Activated CD4-positive, alpha-beta T cell treated with anti-CD3 and anti-CD28 coated beads, Interleukin-2, Interleukin-4, amounts not matched to agents 100 ng/mL and 50 ng/mL, durations not matched to agents 16 hours and 8 hours (primary cell): ENCODE measurements around the gene PTCHD1.
A peak's percentile ranks its signal among the peaks of the same experiment; 100 is the strongest.

Experiments
- DNase-seq: peaks from one replicate; pipeline ENCODE4 v3.0.0-alpha.2; 2020; ENCODE audit warnings: low spot score

PTCHD1 gene

DNA sequence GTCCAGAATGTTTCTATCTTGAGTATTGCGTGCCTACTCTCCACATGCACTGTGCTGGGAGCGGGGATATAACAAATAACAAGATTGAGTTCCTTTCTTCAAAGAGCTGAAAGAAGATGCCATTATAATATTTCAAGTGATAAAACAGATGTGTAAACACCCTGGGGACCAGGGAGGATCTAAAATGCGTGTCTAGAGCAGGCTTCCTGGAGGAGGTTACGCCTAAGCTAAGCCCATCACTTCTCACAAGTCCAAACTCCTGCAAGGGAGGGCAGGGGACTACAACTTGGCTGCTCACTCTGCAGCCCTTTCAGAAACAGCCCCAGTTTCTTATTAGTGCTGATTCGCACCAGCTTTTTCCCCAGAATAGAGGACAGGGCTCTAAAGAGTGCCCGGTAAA is 21.5 kb downstream of the PTCHD1 start:
- no peak for DNase-seq

- no peak for DNase-seq
Observed at GRCh38 chrX:23364416-23364815, 29.8 kb downstream of the PTCHD1 start.

GRCh38 chrX:23365541-23365940 is 30.9 kb downstream of the PTCHD1 start:
- no peak for DNase-seq

DNA sequence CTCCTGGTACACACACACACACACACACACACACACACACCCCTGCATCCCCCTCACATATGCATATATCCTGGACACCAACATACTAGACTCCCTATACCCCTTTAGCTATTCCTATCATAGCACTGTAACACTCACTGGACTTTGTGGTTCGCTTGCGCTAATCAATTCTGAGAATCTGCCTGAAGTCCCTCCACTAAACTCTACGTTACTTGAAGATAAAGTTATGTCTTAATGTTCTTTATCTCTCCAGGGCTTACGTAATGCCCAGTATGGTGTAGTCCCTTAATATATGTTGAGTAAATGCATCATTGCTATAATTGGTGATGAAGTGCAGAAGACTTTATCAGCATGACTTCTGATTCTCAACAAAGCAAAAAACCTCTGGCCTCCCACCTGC is 32.3 kb downstream of the PTCHD1 start:
- no peak for DNase-seq

DNA sequence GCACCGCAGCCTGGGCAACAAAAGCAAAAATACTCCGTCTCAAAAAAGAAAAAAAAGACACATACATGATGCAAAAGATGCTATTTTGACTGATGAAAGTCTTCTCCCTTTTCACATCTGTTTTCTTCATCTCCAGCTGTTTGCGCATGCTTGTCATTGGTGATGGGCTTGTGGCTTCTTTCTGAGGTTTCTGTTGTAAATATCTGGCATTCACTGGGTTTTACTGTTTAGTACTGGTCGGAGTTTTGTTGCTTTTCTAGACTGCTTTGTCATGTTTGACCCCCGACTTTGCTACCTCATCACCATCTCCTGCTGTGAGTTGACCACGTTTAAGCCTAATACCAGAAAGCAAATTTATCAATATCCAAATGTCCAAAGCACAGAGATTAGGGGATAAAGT is 34.4 kb downstream of the PTCHD1 start:
- no peak for DNase-seq

DNA sequence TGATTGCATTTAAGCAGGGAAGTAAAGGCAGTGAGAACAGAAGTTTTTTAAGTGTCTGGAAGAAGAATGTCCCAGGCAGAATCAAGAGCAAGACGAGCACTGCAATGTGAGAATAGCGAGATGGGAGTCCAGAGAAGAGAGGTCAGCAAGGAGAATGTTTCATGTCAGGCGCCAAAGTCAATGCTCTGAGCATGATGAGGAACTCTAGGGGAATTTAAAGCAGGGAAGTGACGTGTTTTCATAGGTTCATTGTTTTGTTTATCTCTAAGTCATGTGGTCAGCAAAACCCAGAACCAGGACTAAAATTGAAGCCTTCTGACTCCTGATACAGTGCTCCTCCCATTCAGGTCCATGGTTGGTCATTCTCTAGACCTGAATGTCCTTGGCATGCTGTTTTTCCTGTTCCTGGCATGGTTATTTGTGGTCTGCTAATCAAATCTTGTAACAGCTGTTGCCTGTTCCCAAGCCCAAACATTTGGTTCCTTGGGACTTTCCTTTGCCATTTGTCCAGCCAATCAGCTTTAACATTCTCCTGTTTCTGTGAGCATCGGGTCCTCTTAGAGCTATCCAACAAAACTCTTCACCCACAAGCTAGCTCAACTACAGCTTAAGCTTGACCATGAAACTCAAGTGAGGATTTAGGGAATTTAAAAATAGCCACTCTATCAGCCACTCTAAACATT is 37.7 kb downstream of the PTCHD1 start:
- DNase-seq = no peak

- no peak for DNase-seq
Observed at GRCh38 chrX:23373129-23373804, 38.6 kb downstream of the PTCHD1 start.

GRCh38 chrX:23374291-23374690 is 39.6 kb downstream of the PTCHD1 start:
- DNase-seq = no peak

DNA sequence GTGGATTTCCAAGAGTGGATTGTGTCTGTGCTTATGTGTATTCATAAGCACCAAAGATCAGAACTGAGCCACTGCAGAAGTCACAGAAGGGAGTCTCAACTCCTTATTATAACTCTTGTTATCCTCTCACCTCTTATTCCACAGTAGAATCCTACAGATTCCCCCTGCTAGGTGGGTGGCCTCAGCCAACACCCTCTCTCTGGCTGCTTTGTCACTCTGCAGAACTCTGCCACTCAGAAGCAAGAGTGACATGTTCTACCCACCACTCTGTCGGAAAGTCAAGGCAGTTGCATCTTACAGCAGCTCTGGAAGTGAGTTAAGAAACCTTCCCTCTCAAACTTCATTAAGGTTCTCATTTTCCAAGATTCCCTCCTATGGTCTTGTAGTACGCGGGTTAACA is 41.9 kb downstream of the PTCHD1 start:
- no peak for DNase-seq

DNA sequence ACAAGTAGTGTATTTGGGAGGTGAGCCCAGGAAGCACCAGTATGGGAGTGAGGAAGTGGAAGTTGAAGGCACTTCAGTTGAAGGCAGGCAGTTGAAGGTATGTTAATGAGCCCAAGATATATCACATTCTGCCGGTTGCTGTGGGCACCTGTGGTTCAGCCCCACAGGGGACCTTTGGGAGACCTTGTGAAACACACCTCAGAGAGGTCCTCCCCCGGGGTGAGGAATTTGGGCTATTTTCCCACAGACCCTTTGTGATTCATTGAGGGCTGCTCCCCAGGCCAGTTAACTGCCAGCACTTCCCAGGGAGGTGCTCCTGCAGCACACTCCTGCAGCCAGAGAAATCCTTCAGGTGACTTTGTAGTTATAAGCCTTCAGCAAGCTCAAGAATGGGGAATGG is 45.9 kb downstream of the PTCHD1 start:
- no peak for DNase-seq

GRCh38 chrX:23381099-23382087 is 46.7 kb downstream of the PTCHD1 start:
- no peak for DNase-seq

DNA sequence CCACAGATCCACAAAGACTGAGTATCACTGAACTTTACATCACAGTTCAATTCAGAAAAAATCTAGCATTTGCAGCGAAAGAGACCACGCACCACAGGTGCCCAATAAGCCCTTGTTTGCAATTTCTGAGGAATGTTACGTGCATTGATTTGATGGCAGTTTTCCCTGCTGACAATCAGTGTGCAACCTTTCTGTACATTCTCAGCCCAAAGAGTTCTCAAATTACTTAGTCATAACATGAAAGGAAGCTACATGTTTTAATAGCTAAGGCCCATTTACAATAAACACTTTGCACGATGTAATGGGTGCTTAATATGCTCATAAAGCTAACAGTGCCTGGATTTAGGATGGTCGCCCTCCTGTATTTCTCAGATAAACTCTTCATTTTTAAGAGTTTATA is 47.9 kb downstream of the PTCHD1 start:
- no peak for DNase-seq

- peak; percentile 9 for DNase-seq
Observed at GRCh38 chrX:23383411-23383810, 48.8 kb downstream of the PTCHD1 start.

DNA sequence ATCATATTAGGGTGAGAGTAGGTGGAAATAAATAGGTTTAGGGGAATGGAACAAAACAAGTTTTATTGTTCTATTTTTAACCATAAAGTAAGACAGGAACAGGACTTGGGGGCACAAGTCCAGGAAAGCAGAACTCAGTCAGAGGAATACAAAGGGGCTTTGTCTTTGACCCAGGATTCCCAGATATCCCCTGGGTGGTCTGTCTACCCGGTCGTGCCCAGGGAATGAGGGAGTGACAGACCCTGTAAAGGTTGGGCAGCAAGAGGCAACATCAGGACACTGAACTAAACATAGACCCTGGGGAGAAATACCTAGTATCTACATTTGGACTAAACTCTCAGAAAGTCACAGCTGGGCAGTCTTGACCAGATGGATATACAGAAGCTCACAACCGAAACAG is 50.6 kb downstream of the PTCHD1 start:
- no peak for DNase-seq

DNA sequence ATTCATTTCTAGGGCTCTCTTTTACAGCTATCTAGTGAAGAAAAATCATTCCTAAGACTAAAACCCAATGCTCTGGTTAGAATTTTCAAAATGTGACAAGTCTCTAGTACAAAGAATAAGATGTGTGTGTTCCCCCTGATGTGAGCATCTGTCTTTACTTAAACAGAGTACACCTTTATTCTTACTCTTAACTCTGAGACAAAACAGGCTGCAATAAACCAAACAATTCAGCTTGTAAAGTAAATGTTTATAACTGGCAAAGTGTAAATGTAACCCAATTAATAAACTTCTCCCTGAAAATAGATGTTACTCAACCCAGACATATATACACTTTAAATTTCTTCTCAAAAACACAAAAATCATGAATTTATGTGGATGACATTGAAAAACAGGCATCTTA is 51.6 kb downstream of the PTCHD1 start:
- DNase-seq = no peak

DNA sequence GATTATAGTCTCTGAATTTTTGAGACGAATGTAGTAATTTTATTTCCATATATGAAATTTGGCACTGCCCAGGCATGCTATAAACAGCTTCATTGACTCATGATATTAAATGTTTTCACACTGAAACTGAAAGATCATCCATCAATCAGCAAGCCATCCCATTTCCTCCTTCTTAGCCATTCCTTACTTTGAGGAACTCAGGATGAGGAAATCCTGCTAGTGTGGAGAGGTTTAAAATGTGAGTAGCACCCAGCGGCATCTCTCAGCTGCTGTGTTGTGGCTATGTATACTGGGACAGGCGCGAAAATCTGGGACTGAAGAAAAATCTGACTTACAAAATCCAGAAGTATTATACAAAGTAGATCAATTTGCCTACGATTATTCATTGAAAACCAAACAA is 52.1 kb downstream of the PTCHD1 start:
- no peak for DNase-seq

DNA sequence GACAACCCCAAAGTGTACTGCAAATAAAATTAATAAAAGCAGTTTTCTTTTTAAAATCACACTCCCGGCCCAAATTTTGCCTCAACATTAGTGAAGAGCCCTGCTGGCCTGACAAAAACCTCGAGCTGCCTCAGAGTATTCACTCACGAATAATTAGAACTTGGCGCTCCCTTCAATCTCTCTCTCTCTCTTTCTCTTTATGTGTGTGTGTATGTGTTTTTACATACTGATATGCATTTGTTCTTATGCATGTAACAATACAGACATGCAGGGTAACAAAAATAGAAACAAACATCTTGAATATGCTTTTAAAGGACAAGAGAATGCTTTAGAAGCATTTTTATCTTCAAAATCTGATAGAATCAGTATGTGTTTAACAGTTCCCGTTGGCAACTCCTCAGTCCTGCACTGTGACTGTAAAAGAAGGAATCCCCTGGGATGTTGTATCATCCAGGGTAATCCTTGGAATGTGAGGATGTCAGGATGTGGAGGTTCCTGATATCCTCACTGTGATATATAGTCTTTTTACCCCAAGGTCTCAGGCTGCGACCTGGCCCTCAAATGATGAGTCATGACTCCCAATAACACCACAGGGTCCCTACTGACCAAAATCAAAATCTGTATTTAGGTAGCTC is 53.0 kb downstream of the PTCHD1 start:
- no peak for DNase-seq

- no peak for DNase-seq
Observed at GRCh38 chrX:23389196-23389792, 54.6 kb downstream of the PTCHD1 start.

GRCh38 chrX:23390979-23391378 is 56.3 kb downstream of the PTCHD1 start:
- DNase-seq = no peak

DNA sequence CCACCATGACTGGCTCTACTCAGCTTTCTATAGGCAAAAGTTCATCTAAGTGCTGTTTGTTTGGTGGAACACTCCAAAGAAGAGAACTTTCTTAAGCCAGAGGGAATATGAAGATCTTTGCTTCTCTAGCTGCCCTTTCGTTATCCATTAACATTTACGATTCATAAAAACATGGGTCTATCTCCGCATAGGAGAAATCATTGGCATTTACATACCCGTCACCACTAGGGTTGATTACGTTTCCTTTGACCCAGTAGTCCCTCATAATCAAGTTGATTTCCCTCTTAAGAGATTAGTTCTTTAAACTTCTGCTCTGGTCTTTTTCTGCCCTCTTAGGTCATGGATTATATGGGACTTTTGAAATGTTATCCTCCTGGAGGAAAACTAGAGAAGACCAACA is 57.5 kb downstream of the PTCHD1 start:
- DNase-seq = no peak

GRCh38 chrX:23394421-23394820 is 59.8 kb downstream of the PTCHD1 start:
- DNase-seq = no peak

- no peak for DNase-seq
Observed at GRCh38 chrX:23396263-23396662, 61.6 kb downstream of the PTCHD1 start.
